HEK293 (cell line): ENCODE measurements around the gene PAM.

Source experiments
- CTCF ChIA-PET: fragments of 350-600 bp; formaldehyde crosslinking; extraction: SDS; loops from one replicate; lab custom pipeline; 2021; ENCODE audit warnings: antibody characterized with exemption; lab: Yijun Ruan, JAX
- POLR2A ChIA-PET: fragments of 300-600 bp; formaldehyde crosslinking; extraction: SDS; loops from one replicate; lab custom pipeline; 2020; ENCODE audit warnings: antibody characterized with exemption, inconsistent platforms; lab: Yijun Ruan, JAX
- H3K27ac ChIP-seq: fragments of 200-500 bp; sonication (Bioruptor generic); 2 replicates; pipeline ENCODE4 v1.5.1; 2014; ENCODE audit warnings: low read depth, low read length, control low read depth, inconsistent platforms; ENCODE audit errors: extremely low read depth
- H3K36me3 ChIP-seq, 2 experiments: fragments of 200-500 bp in 1 of 2; sonication (Bioruptor generic) in 1 of 2; 1 replicate in 1 of 2; 2 replicates in 1 of 2; pipeline ENCODE4 v1.5.1; 2014 to 2017; ENCODE audit warnings: inconsistent platforms in 2 of 2, low read length in 2 of 2; ENCODE audit not compliant: control insufficient read depth in 2 of 2, insufficient read depth in 1 of 2
- H3K4me1 ChIP-seq: fragments of 200-500 bp; sonication (Bioruptor generic); 2 replicates; pipeline ENCODE4 v1.5.1; 2014; ENCODE audit warnings: mild to moderate bottlenecking, low read length, inconsistent platforms; ENCODE audit not compliant: control insufficient read depth, insufficient read depth
- H3K4me3 ChIP-seq: 2 replicates; pipeline ENCODE4 v1.5.1; 2011; ENCODE audit warnings: low read depth, mild to moderate bottlenecking, control low read depth, low read length, moderate library complexity
- H3K9me3 ChIP-seq: fragments of 200-500 bp; sonication (Bioruptor generic); 2 replicates; pipeline ENCODE4 v1.5.1; 2014; ENCODE audit warnings: low read depth, low read length, inconsistent platforms; ENCODE audit not compliant: control insufficient read depth, insufficient read depth
- GLI4 ChIP-seq: fragments of 450-650 bp; formaldehyde crosslinking; IDR thresholded peaks from 2 replicates; pipeline ENCODE4 v1.5.1; 2016; ENCODE audit warnings: missing biosample characterization, missing genetic modification characterization
- GLIS2 ChIP-seq: fragments of 450-650 bp; formaldehyde crosslinking; IDR thresholded peaks from 2 replicates; pipeline ENCODE4 v1.5.1; 2016; ENCODE audit warnings: missing biosample characterization, missing genetic modification characterization
- HOXA7 ChIP-seq: sonication (generic); formaldehyde crosslinking; IDR thresholded peaks from 2 replicates; pipeline ENCODE4 v1.8.1; 2022; ENCODE audit warnings: missing genetic modification reagents, borderline replicate concordance
- HOXD13 ChIP-seq: sonication (generic); formaldehyde crosslinking; IDR thresholded peaks from 2 replicates; pipeline ENCODE4 v1.8.0; 2022; ENCODE audit warnings: missing genetic modification reagents, borderline replicate concordance
- PBX3 ChIP-seq: sonication (generic); formaldehyde crosslinking; IDR thresholded peaks from 2 replicates; pipeline ENCODE4 v1.8.1; 2022; ENCODE audit warnings: mild to moderate bottlenecking, moderate library complexity, missing genetic modification reagents
- PRDM4 ChIP-seq: fragments of 450-650 bp; formaldehyde crosslinking; IDR thresholded peaks from 2 replicates; pipeline ENCODE4 v1.5.1; 2017; ENCODE audit warnings: missing biosample characterization, missing genetic modification characterization
- REST ChIP-seq: fragments of 450-650 bp; formaldehyde crosslinking; IDR thresholded peaks from 2 replicates; pipeline ENCODE4 v1.5.1; 2016; ENCODE audit warnings: missing biosample characterization, missing genetic modification characterization
- SCRT2 ChIP-seq: fragments of 450-650 bp; formaldehyde crosslinking; IDR thresholded peaks from 2 replicates; pipeline ENCODE4 v1.5.1; 2016; ENCODE audit warnings: missing biosample characterization, missing genetic modification characterization
- ZBTB17 ChIP-seq: fragments of 450-650 bp; formaldehyde crosslinking; IDR thresholded peaks from 2 replicates; pipeline ENCODE4 v1.5.1; 2016; ENCODE audit warnings: missing biosample characterization, missing genetic modification characterization
- ZNF132 ChIP-seq: fragments of 450-650 bp; formaldehyde crosslinking; IDR thresholded peaks from 2 replicates; pipeline ENCODE4 v1.5.1; 2017; ENCODE audit warnings: missing biosample characterization, missing genetic modification characterization, borderline replicate concordance
- ZNF223 ChIP-seq: fragments of 450-650 bp; formaldehyde crosslinking; IDR thresholded peaks from 2 replicates; pipeline ENCODE4 v1.5.1; 2016; ENCODE audit warnings: missing biosample characterization, missing genetic modification characterization
- ZNF354C ChIP-seq: fragments of 450-650 bp; formaldehyde crosslinking; IDR thresholded peaks from 2 replicates; pipeline ENCODE4 v1.5.1; 2016; ENCODE audit warnings: missing biosample characterization, missing genetic modification characterization, low read depth, borderline replicate concordance
- ZNF391 ChIP-seq: fragments of 450-650 bp; formaldehyde crosslinking; IDR thresholded peaks from 2 replicates; pipeline ENCODE4 v1.5.1; 2016; ENCODE audit warnings: low read depth, missing biosample characterization, missing genetic modification characterization, borderline replicate concordance
- ZNF48 ChIP-seq: fragments of 450-650 bp; formaldehyde crosslinking; IDR thresholded peaks from 2 replicates; pipeline ENCODE4 v1.5.1; 2016; ENCODE audit warnings: missing biosample characterization, missing genetic modification characterization
- ZNF629 ChIP-seq: fragments of 450-650 bp; formaldehyde crosslinking; IDR thresholded peaks from 2 replicates; pipeline ENCODE4 v1.5.1; 2017; ENCODE audit warnings: missing biosample characterization, missing genetic modification characterization
- ZNF707 ChIP-seq: fragments of 450-650 bp; formaldehyde crosslinking; IDR thresholded peaks from 2 replicates; pipeline ENCODE4 v1.5.1; 2016; ENCODE audit warnings: missing biosample characterization, missing genetic modification characterization
- ZNF768 ChIP-seq: fragments of 450-650 bp; formaldehyde crosslinking; IDR thresholded peaks from 2 replicates; pipeline ENCODE4 v1.5.1; 2018; ENCODE audit warnings: missing biosample characterization, mild to moderate bottlenecking, missing genetic modification characterization
- ZNF776 ChIP-seq: fragments of 450-650 bp; formaldehyde crosslinking; IDR thresholded peaks from 2 replicates; pipeline ENCODE4 v1.5.0; 2017; ENCODE audit warnings: missing biosample characterization, missing genetic modification characterization, borderline replicate concordance
- ZNF777 ChIP-seq: fragments of 450-650 bp; formaldehyde crosslinking; IDR thresholded peaks from 2 replicates; pipeline ENCODE4 v1.5.1; 2017; ENCODE audit warnings: missing biosample characterization, missing genetic modification characterization, borderline replicate concordance
- ZSCAN16 ChIP-seq: fragments of 450-650 bp; formaldehyde crosslinking; IDR thresholded peaks from 2 replicates; pipeline ENCODE4 v1.5.1; 2016; ENCODE audit warnings: missing biosample characterization, missing genetic modification characterization

The PAM gene

GRCh38 chr5:102798104-102798785 lies 43.1 kb downstream of the PAM start:
- ChIA-PET CTCF (interaction anchor here (0.6 to 1.2 kb wide), 3 partner anchors 9 to 668 kb away, joined by 3 to 4 read pairs (median 3); no protein-coding TSS in a partner anchor), POLR2A (no interaction called here)
- no peak for TF ChIP-seq HOXA7 (CRISPR knock-in tag)
- TF ChIP-seq ZNF132 (tag by site-specific recombination), result no peak
- no peak for TF ChIP-seq ZBTB17 (tag by site-specific recombination)
- no peak for TF ChIP-seq ZNF354C
- TF ChIP-seq ZNF768 (tag by site-specific recombination), result no peak
- Histone ChIP-seq H3K27ac (no peak overlapping the region), H3K9me3 (no peaks in the 10 kb centered on the region), H3K4me1 (peaks cover 28% of the 10 kb centered on the region), H3K36me3 (no peaks in the 10 kb centered on the region), H3K4me3 (no peak overlapping the region)

- CTCF ChIA-PET, result interaction anchor here (0.6 to 1.2 kb wide), 3 partner anchors 8 to 667 kb away, joined by 3 to 4 read pairs (median 3); no protein-coding TSS in a partner anchor
- H3K27ac ChIP-seq, result no peak overlapping the region
These were observed 43.9 kb downstream of the PAM start for GRCh38 chr5:102799017-102799416.

GRCh38 chr5:102800427-102800826 lies 45.3 kb downstream of the PAM start:
- ChIA-PET CTCF (interaction anchor here (1.0 kb wide), 1 partner anchor 9 kb away, joined by 3 read pairs; no protein-coding TSS in a partner anchor), POLR2A (no interaction called here)
- no peaks in the 10 kb centered on the region for H3K9me3 ChIP-seq
- no peak overlapping the region for H3K27ac ChIP-seq
- H3K4me3 ChIP-seq, result no peak overlapping the region
- no peaks in the 10 kb centered on the region for H3K36me3 ChIP-seq
- peaks cover 25% of the 10 kb centered on the region for H3K4me1 ChIP-seq
- TF ChIP-seq ZNF391 (tag by site-specific recombination) (no peak), ZNF776 (tag by site-specific recombination) (no peak), ZNF777 (tag by site-specific recombination) (no peak), HOXD13 (CRISPR knock-in tag) (no peak), ZNF629 (tag by site-specific recombination) (no peak), ZNF354C (no peak), ZNF48 (tag by site-specific recombination) (no peak), PBX3 (CRISPR knock-in tag) (no peak), ZNF707 (tag by site-specific recombination) (no peak), SCRT2 (no peak), REST (tag by site-specific recombination) (no peak), GLI4 (no peak), GLIS2 (no peak)

More at GRCh38 chr5:102799017-102799416, 43.9 kb downstream of the PAM start:
- Histone ChIP-seq H3K4me3 (no peak overlapping the region), H3K36me3 (no peaks in the 10 kb centered on the region), H3K4me1 (peaks cover 28% of the 10 kb centered on the region), H3K9me3 (no peaks in the 10 kb centered on the region)
- TF ChIP-seq ZSCAN16 (tag by site-specific recombination), result no peak
- TF ChIP-seq PRDM4, result peak; percentile 71
- no peak for TF ChIP-seq ZNF223 (tag by site-specific recombination)
- POLR2A ChIA-PET, result no interaction called here
